HCT116 (cell line): Measurements from ENCODE around the gene CREB3. TPM values are rescaled to one million over a fixed set of nuclear protein-coding genes. Genes with fewer than 3 reads are reported as not detected.

Source experiments
- ATAC-seq: fragments of 200-7000 bp; cut with Tn5 transposase; 2 replicates; pipeline ENCODE4 v1.9.1; 2020; ENCODE audit warnings: mild to moderate bottlenecking, moderate library complexity
- BruUV-seq: library from RNA; stranded (reverse); fragments of 400-500 nt; replicated peaks from 2 replicates; lab custom pipeline; 2021; lab: Mats Ljungman, UMichigan
- CTCF ChIA-PET: fragments of 300-600 bp; sonication (Branson Sonifier 250); formaldehyde crosslinking; loops from one replicate; lab custom pipeline; 2021; ENCODE audit warnings: antibody characterized with exemption; lab: Charles Lee
- POLR2A ChIA-PET: fragments of 300-600, 350-600 bp; sonication (Branson Sonifier 250); formaldehyde crosslinking; loops from one replicate; lab custom pipeline; 2021; ENCODE audit warnings: antibody characterized with exemption; lab: Charles Lee
- RAD21 ChIA-PET, 2 experiments: fragments of 300-600 bp; sonication (Branson Sonifier 250); formaldehyde crosslinking; loops; one replicate each; lab custom pipeline; 2023; ENCODE audit warnings: low total read pairs in 2 of 2; ENCODE audit not compliant: uncharacterized antibody in 2 of 2, unreplicated experiment in 2 of 2, low non-redundant PET in 1 of 2; lab: Charles Lee
- DNase-seq: peaks from one replicate; pipeline ENCODE4 v3.0.0-alpha.2; 2010; ENCODE audit warnings: low read depth, low spot score
- H2AFZ ChIP-seq: fragments of 200-600 bp; shearing (Covaris generic), sonication (generic); 2 replicates; pipeline ENCODE4 v1.6.1; 2017; ENCODE audit warnings: low read depth, mixed run types, mixed read lengths, antibody characterized with exemption, low read length; ENCODE audit not compliant: poor library complexity, severe bottlenecking
- H3K27ac ChIP-seq: 2 replicates; pipeline ENCODE4 v1.5.1; 2012; ENCODE audit warnings: low read depth, low read length
- H3K27me3 ChIP-seq: fragments of 200-600 bp; sonication (generic); 2 replicates; pipeline ENCODE4 v1.6.1; 2016; ENCODE audit warnings: mixed run types, low read length, mixed read lengths; ENCODE audit not compliant: insufficient read depth
- H3K36me3 ChIP-seq, 2 experiments: fragments of 200-500 bp in 1 of 2; fragments of 200-600 bp in 1 of 2; sonication (Bioruptor generic) in 1 of 2; sonication (generic) in 1 of 2; 2 replicates each; pipeline versions ENCODE4 v1.5.1 to v1.6.1; 2014 to 2016; ENCODE audit warnings: low read length in 2 of 2, inconsistent platforms in 1 of 2, mixed read lengths in 1 of 2, mixed run types in 1 of 2; ENCODE audit not compliant: insufficient read depth in 2 of 2, control insufficient read depth in 1 of 2
- H3K4me1 ChIP-seq, 2 experiments: fragments of 200-600 bp in 1 of 2; sonication (generic) in 1 of 2; 2 replicates each; pipeline versions ENCODE4 v1.5.1 to v1.6.1; 2012 to 2017; ENCODE audit warnings: low read length in 2 of 2, inconsistent platforms in 1 of 2, mild to moderate bottlenecking in 1 of 2, mixed read lengths in 1 of 2, mixed run types in 1 of 2, moderate library complexity in 1 of 2; ENCODE audit not compliant: insufficient read depth in 2 of 2, control insufficient read depth in 1 of 2
- H3K4me2 ChIP-seq: fragments of 200-600 bp; sonication (generic); 2 replicates; pipeline ENCODE4 v1.6.1; 2017; ENCODE audit warnings: mixed run types, low read length, mixed read lengths
- H3K4me3 ChIP-seq, 2 experiments: fragments of 200-600 bp in 1 of 2; sonication (generic) in 1 of 2; replicated peaks in 1 of 2; 2 replicates each; pipeline ENCODE4 v1.5.1; 2011 to 2016; ENCODE audit warnings: low read length in 2 of 2, control low read depth in 1 of 2, low read depth in 1 of 2, mild to moderate bottlenecking in 1 of 2, mixed read lengths in 1 of 2, mixed run types in 1 of 2
- H3K79me2 ChIP-seq: fragments of 200-600 bp; sonication (generic); 2 replicates; pipeline ENCODE4 v1.6.1; 2017; ENCODE audit warnings: mild to moderate bottlenecking, mixed run types, low read length, moderate library complexity, mixed read lengths; ENCODE audit not compliant: insufficient read depth
- H3K9ac ChIP-seq: fragments of 200-600 bp; sonication (generic); 2 replicates; pipeline ENCODE4 v1.6.1; 2016; ENCODE audit warnings: low read length, mixed read lengths
- H3K9me2 ChIP-seq: fragments of 200-600 bp; sonication (generic), shearing (Covaris generic); 2 replicates; pipeline ENCODE4 v1.6.1; 2017; ENCODE audit warnings: mixed run types, mild to moderate bottlenecking, moderate library complexity; ENCODE audit not compliant: insufficient read depth
- H3K9me3 ChIP-seq, 2 experiments: fragments of 200-500 bp in 1 of 2; fragments of 200-600 bp in 1 of 2; sonication (Bioruptor generic) in 1 of 2; sonication (generic) in 1 of 2; 2 replicates each; pipeline ENCODE4 v1.6.1; 2014 to 2017; ENCODE audit warnings: low read length in 2 of 2, mixed read lengths in 2 of 2, inconsistent platforms in 1 of 2, low read depth in 1 of 2, mild to moderate bottlenecking in 1 of 2, mixed run types in 1 of 2, moderate library complexity in 1 of 2; ENCODE audit not compliant: control insufficient read depth in 1 of 2, insufficient read depth in 1 of 2
- H4K20me1 ChIP-seq: fragments of 200-600 bp; sonication (generic), shearing (Covaris generic); 2 replicates; pipeline ENCODE4 v1.6.1; 2017; ENCODE audit warnings: mixed run types, mild to moderate bottlenecking, moderate library complexity; ENCODE audit not compliant: insufficient read depth
- CBX3 ChIP-seq: IDR thresholded peaks from 2 replicates; pipeline ENCODE4 v1.6.1; 2012; ENCODE audit warnings: low read depth
- EZH2 ChIP-seq: fragments of 200-600 bp; sonication (generic); IDR thresholded peaks from 2 replicates; pipeline ENCODE4 v1.6.1; 2017; ENCODE audit warnings: antibody characterized with exemption, mixed run types
- JUND ChIP-seq: IDR thresholded peaks from 2 replicates; pipeline ENCODE4 v1.6.1; 2012
- POLR2A ChIP-seq: IDR thresholded peaks from 2 replicates; pipeline ENCODE4 v1.7.0; 2011; ENCODE audit warnings: borderline replicate concordance; ENCODE audit not compliant: insufficient read depth, insufficient read length; ENCODE audit errors: extremely low read depth
- SP1 ChIP-seq: IDR thresholded peaks from 2 replicates; pipeline ENCODE4 v1.6.1; 2012; ENCODE audit warnings: low read depth
- SRF ChIP-seq: IDR thresholded peaks from 2 replicates; pipeline ENCODE4 v1.6.1; 2012; ENCODE audit warnings: low read depth
- ZNF274 ChIP-seq: fragments of 200-500 bp; sonication (Bioruptor generic); IDR thresholded peaks from 2 replicates; pipeline ENCODE4 v1.6.1; 2014; ENCODE audit warnings: mild to moderate bottlenecking, low read depth, low read length, inconsistent platforms
- intact Hi-C: fragments of 100-400 bp; cut with micrococcal nuclease; formaldehyde crosslinking; loops from 2 replicates; pipeline ENCODE4 v1.10.0; 2022
- total RNA-seq: library from RNA; stranded (reverse); gene quantifications from one replicate; pipeline ENCODE4 v1.2.1, GENCODE V29; 2021; ENCODE audit not compliant: unreplicated experiment
- TF ChIP-seq, protein P1 (sequence below): IDR thresholded peaks from 2 replicates; pipeline ENCODE4 v1.6.1; 2012
- TF ChIP-seq, protein P2 (sequence below): IDR thresholded peaks from 2 replicates; pipeline ENCODE4 v1.6.1; 2011; ENCODE audit warnings: mild to moderate bottlenecking, low read length, moderate library complexity; ENCODE audit not compliant: insufficient replicate concordance; ENCODE audit errors: extremely low read depth
- TF ChIP-seq, protein P3 (sequence below), 3 experiments: fragments of 200-600 bp in 1 of 3; sonication (generic) in 1 of 3; IDR thresholded peaks in 2 of 3; conservative IDR thresholded peaks in 1 of 3; 2 replicates each; pipeline ENCODE4 v1.5.1; 2012 to 2017; ENCODE audit warnings: low read depth in 2 of 3, low read length in 2 of 3, antibody characterized with exemption in 1 of 3, borderline replicate concordance in 1 of 3, control low read depth in 1 of 3, mild to moderate bottlenecking in 1 of 3, mixed read lengths in 1 of 3, mixed run types in 1 of 3, moderate library complexity in 1 of 3; ENCODE audit not compliant: insufficient read depth in 1 of 3
- TF ChIP-seq, protein P4 (sequence below): IDR thresholded peaks from 2 replicates; pipeline ENCODE4 v1.6.1; 2012; ENCODE audit warnings: low read depth

The CREB3 gene
- total RNA-seq, 1 experiment from 2014 or later: 22.3 TPM

DNA sequence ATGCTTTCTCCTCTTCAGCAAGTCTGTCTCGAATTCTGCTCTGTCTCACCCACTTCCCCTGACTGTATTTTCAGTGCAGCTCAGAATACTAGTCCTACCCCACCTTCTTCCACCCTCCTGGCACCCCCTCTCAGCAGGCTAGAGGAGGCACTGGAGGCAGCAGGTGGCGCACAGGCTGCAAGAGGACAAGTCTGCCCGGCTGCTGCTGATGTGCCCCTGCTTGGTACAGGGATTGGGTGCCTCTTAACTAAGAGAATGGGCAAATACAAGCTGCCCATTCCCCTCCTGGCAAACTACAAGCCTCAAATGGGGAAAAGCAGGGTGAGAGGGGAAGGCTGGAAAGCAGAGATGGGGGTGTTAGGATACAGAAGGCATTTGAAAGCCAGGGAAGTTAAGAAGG is 5.5 kb upstream of the CREB3 start:
- Histone ChIP-seq H3K36me3 (peaks cover 24 to 32% of the 10 kb centered on the region in 2 experiments; a peak in 3 of 4 replicates), H3K4me3 (no peak overlapping the region), H4K20me1 (no peaks in the 10 kb centered on the region), H2AFZ (no peak overlapping the region), H3K9me2 (no peaks in the 10 kb centered on the region), H3K4me1 (peaks cover 12 to 22% of the 10 kb centered on the region in 2 experiments; a peak in 3 of 4 replicates), H3K9ac (no peak overlapping the region), H3K27ac (no peak overlapping the region), H3K4me2 (no peak overlapping the region), H3K27me3 (no peaks in the 10 kb centered on the region), H3K9me3 (no peaks in the 10 kb centered on the region), H3K79me2 (peaks cover 58% of the 10 kb centered on the region)
- intact Hi-C loops: loop anchor here (5.0 kb wide), 1 partner anchor 35 kb away; no protein-coding TSS in a partner anchor
- ChIA-PET RAD21 (no interaction called here), POLR2A (no interaction called here), CTCF (interaction anchor here (1.5 to 2.0 kb wide), 2 partner anchors 30 to 69 kb away, joined by 3 to 5 read pairs; no protein-coding TSS in a partner anchor)
- BruUV-seq: no TSS peak
- TF ChIP-seq SRF (no peak), EZH2 (no peak), SP1 (no peak), POLR2A (no peak), ZNF274 (no peak), CBX3 (no peak), JUND (no peak)
- TF ChIP-seq, protein P1, sequence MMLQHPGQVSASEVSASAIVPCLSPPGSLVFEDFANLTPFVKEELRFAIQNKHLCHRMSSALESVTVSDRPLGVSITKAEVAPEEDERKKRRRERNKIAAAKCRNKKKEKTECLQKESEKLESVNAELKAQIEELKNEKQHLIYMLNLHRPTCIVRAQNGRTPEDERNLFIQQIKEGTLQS: no peak
- TF ChIP-seq, protein P2, sequence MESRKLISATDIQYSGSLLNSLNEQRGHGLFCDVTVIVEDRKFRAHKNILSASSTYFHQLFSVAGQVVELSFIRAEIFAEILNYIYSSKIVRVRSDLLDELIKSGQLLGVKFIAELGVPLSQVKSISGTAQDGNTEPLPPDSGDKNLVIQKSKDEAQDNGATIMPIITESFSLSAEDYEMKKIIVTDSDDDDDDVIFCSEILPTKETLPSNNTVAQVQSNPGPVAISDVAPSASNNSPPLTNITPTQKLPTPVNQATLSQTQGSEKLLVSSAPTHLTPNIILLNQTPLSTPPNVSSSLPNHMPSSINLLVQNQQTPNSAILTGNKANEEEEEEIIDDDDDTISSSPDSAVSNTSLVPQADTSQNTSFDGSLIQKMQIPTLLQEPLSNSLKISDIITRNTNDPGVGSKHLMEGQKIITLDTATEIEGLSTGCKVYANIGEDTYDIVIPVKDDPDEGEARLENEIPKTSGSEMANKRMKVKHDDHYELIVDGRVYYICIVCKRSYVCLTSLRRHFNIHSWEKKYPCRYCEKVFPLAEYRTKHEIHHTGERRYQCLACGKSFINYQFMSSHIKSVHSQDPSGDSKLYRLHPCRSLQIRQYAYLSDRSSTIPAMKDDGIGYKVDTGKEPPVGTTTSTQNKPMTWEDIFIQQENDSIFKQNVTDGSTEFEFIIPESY: no peak
- TF ChIP-seq, protein P3, sequence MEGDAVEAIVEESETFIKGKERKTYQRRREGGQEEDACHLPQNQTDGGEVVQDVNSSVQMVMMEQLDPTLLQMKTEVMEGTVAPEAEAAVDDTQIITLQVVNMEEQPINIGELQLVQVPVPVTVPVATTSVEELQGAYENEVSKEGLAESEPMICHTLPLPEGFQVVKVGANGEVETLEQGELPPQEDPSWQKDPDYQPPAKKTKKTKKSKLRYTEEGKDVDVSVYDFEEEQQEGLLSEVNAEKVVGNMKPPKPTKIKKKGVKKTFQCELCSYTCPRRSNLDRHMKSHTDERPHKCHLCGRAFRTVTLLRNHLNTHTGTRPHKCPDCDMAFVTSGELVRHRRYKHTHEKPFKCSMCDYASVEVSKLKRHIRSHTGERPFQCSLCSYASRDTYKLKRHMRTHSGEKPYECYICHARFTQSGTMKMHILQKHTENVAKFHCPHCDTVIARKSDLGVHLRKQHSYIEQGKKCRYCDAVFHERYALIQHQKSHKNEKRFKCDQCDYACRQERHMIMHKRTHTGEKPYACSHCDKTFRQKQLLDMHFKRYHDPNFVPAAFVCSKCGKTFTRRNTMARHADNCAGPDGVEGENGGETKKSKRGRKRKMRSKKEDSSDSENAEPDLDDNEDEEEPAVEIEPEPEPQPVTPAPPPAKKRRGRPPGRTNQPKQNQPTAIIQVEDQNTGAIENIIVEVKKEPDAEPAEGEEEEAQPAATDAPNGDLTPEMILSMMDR (IDR thresholded peaks at IDR 0.05 in 2 of 3, conservative IDR thresholded peaks at IDR 0.05 in 1 of 3; ENCODE audit: borderline replicate concordance in 1 of 3, insufficient read depth in 1 of 3, low read depth in 2 of 3, low read length in 2 of 3): no peak
- TF ChIP-seq, protein P4, sequence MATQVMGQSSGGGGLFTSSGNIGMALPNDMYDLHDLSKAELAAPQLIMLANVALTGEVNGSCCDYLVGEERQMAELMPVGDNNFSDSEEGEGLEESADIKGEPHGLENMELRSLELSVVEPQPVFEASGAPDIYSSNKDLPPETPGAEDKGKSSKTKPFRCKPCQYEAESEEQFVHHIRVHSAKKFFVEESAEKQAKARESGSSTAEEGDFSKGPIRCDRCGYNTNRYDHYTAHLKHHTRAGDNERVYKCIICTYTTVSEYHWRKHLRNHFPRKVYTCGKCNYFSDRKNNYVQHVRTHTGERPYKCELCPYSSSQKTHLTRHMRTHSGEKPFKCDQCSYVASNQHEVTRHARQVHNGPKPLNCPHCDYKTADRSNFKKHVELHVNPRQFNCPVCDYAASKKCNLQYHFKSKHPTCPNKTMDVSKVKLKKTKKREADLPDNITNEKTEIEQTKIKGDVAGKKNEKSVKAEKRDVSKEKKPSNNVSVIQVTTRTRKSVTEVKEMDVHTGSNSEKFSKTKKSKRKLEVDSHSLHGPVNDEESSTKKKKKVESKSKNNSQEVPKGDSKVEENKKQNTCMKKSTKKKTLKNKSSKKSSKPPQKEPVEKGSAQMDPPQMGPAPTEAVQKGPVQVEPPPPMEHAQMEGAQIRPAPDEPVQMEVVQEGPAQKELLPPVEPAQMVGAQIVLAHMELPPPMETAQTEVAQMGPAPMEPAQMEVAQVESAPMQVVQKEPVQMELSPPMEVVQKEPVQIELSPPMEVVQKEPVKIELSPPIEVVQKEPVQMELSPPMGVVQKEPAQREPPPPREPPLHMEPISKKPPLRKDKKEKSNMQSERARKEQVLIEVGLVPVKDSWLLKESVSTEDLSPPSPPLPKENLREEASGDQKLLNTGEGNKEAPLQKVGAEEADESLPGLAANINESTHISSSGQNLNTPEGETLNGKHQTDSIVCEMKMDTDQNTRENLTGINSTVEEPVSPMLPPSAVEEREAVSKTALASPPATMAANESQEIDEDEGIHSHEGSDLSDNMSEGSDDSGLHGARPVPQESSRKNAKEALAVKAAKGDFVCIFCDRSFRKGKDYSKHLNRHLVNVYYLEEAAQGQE: no peak
- 0 out of 2 replicates have a peak, but pooled peaks have one; percentile 13 for ATAC-seq
- DNase-seq: no peak
